Measurements from ENCODE around the gene CEBPZOS. TPM values are rescaled to one million over a fixed set of nuclear protein-coding genes. Genes with fewer than 3 reads are reported as not detected.

Gene CEBPZOS
- total RNA-seq, 6 experiments from 2014 or later: 55.2 to 66.6 (median 63.5) TPM

GRCh38 chr2:37228788-37229187 is 32.5 kb downstream of the CEBPZOS start:
- no peak overlapping the region for H3K4me3 Mint-ChIP-seq
- no peaks in the 10 kb centered on the region for H3K27me3 Mint-ChIP-seq (ENCODE audit: insufficient read depth)
- TF ChIP-seq CTCF (IDR thresholded peaks at IDR 0.05): no peak
- no peak for DNase-seq
- peaks cover 20% of the 10 kb centered on the region for H3K4me1 Mint-ChIP-seq (ENCODE audit: low read depth)
- H3K9me3 Mint-ChIP-seq: no peaks in the 10 kb centered on the region
- H3K27ac Mint-ChIP-seq: no peak overlapping the region
- H3K36me3 Mint-ChIP-seq (ENCODE audit: low read depth): peaks cover 13% of the 10 kb centered on the region; the same call in 1 of the 2 replicates

- H3K36me3 Mint-ChIP-seq (ENCODE audit: low read depth): peaks cover 12% of the 10 kb centered on the region
- no peak for DNase-seq
These were observed 34.3 kb downstream of the CEBPZOS start for GRCh38 chr2:37230581-37230980.

GRCh38 chr2:37231241-37232130 is 35.2 kb downstream of the CEBPZOS start, which contains the start of the genes CEBPZ and NDUFAF7:
TSS of gene CEBPZ (minus strand) at chr2:37231596. CDS start at chr2:37231567, 29 bp downstream.
TSS of gene NDUFAF7 (plus strand) at chr2:37231658. CDS start at chr2:37231706, 48 bp downstream.
- no peak for TF ChIP-seq CTCF (IDR thresholded peaks at IDR 0.05)
- peaks cover 17% of the 10 kb centered on the region for H3K36me3 Mint-ChIP-seq (ENCODE audit: low read depth)
- H3K27ac Mint-ChIP-seq: no peak within 1 kb of the TSS
- no peak within 1 kb of the TSS for H3K4me3 Mint-ChIP-seq
- peak; percentile 92 for DNase-seq
- H3K9me3 Mint-ChIP-seq: no peaks in the 10 kb centered on the region
- H3K4me1 Mint-ChIP-seq (ENCODE audit: low read depth): peaks cover 12% of the 10 kb centered on the region
- no peaks in the 10 kb centered on the region; the same call in 1 of the 2 replicates for H3K27me3 Mint-ChIP-seq (ENCODE audit: insufficient read depth)

More at GRCh38 chr2:37230581-37230980, 34.3 kb downstream of the CEBPZOS start:
- Mint-ChIP-seq H3K4me3 (no peak overlapping the region), H3K27ac (no peak overlapping the region), H3K27me3 (ENCODE audit: insufficient read depth) (no peaks in the 10 kb centered on the region; the same call in 1 of the 2 replicates), H3K4me1 (ENCODE audit: low read depth) (peaks cover 12% of the 10 kb centered on the region), H3K9me3 (no peaks in the 10 kb centered on the region)
- TF ChIP-seq CTCF (IDR thresholded peaks at IDR 0.05): no peak

GRCh38 chr2:37232131-37232933 is 36.0 kb downstream of the CEBPZOS start:
- DNase-seq: peak; percentile 30
- H3K27ac Mint-ChIP-seq: no peak overlapping the region
- peaks cover 6% of the 10 kb centered on the region; the same call in 1 of the 2 replicates for H3K4me1 Mint-ChIP-seq (ENCODE audit: low read depth)
- TF ChIP-seq CTCF (IDR thresholded peaks at IDR 0.05): no peak
- peaks cover 13% of the 10 kb centered on the region for H3K36me3 Mint-ChIP-seq (ENCODE audit: low read depth)
- H3K27me3 Mint-ChIP-seq (ENCODE audit: insufficient read depth): no peaks in the 10 kb centered on the region; the same call in 1 of the 2 replicates
- H3K9me3 Mint-ChIP-seq: no peaks in the 10 kb centered on the region
- no peak overlapping the region for H3K4me3 Mint-ChIP-seq

- DNase-seq: no peak
- peaks cover 9% of the 10 kb centered on the region for H3K4me1 Mint-ChIP-seq (ENCODE audit: low read depth)
- no peak overlapping the region for H3K27ac Mint-ChIP-seq
- peaks cover 45% of the 10 kb centered on the region for H3K36me3 Mint-ChIP-seq (ENCODE audit: low read depth)
- no peaks in the 10 kb centered on the region for H3K9me3 Mint-ChIP-seq
- H3K27me3 Mint-ChIP-seq (ENCODE audit: insufficient read depth): no peaks in the 10 kb centered on the region; the same call in 1 of the 2 replicates
- TF ChIP-seq CTCF (IDR thresholded peaks at IDR 0.05): no peak
- no peak overlapping the region for H3K4me3 Mint-ChIP-seq
These were observed 47.1 kb downstream of the CEBPZOS start for GRCh38 chr2:37243435-37243834.
